Measurements from ENCODE around the gene FGD4. TPM values are rescaled to one million over a fixed set of nuclear protein-coding genes. Genes with fewer than 3 reads are reported as not detected.
A peak's percentile ranks its signal among the peaks of the same experiment; 100 is the strongest.

The FGD4 gene
- total and polyA plus RNA-seq, 4 donors: 4.8 to 64.6 (median 24.2) TPM

DNA sequence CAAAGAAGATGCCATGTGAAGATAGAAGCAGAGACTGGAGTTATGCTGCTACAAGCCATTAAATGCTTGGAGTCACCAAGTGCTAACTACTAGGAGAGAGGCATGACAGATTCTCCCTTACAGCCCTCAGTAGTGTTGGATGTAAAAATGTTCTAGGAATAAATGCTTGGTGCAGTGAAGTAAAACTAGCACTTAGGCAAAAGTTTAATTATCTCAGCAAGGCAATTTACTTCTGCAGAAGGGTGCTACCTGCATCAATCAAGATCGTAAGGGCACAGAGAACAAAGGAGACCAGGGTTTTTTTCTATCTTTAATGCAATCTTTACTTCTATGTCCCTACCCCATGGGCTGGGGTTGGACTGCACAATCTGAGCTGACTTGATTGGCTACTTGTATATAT is 270.2 kb downstream of the FGD4 start:
- Histone ChIP-seq H3K9me3 (ENCODE audit: control insufficient read depth in 4 of 4, insufficient read depth in 3 of 4, low read length in 3 of 4) (peaks cover 0 to 2% (median 0%) of the 10 kb centered on the region in 4 donors), H3K27me3 (ENCODE audit: control insufficient read depth in 3 of 3, insufficient read depth in 3 of 3, low read length in 2 of 3) (no peaks in the 10 kb centered on the region), H3K9ac (ENCODE audit: insufficient read depth in 1 of 2, low read length in 2 of 2) (no peak overlapping the region), H3K36me3 (ENCODE audit: control insufficient read depth in 4 of 4, insufficient read depth in 4 of 4, low read length in 4 of 4) (no peaks in the 10 kb centered on the region), H3K4me1 (ENCODE audit: control insufficient read depth in 5 of 5, insufficient read depth in 5 of 5, low read length in 5 of 5) (peaks cover 0 to 10% (median 0%) of the 10 kb centered on the region in 5 donors), H3K4me3 (no peak overlapping the region), H3K27ac (ENCODE audit: low read depth in 1 of 2, low read length in 1 of 2) (no peak overlapping the region)
- ATAC-seq (ENCODE audit: insufficient read depth, low FRiP score) (no peak), DNase-seq (no peak)
- TF ChIP-seq, protein P1, sequence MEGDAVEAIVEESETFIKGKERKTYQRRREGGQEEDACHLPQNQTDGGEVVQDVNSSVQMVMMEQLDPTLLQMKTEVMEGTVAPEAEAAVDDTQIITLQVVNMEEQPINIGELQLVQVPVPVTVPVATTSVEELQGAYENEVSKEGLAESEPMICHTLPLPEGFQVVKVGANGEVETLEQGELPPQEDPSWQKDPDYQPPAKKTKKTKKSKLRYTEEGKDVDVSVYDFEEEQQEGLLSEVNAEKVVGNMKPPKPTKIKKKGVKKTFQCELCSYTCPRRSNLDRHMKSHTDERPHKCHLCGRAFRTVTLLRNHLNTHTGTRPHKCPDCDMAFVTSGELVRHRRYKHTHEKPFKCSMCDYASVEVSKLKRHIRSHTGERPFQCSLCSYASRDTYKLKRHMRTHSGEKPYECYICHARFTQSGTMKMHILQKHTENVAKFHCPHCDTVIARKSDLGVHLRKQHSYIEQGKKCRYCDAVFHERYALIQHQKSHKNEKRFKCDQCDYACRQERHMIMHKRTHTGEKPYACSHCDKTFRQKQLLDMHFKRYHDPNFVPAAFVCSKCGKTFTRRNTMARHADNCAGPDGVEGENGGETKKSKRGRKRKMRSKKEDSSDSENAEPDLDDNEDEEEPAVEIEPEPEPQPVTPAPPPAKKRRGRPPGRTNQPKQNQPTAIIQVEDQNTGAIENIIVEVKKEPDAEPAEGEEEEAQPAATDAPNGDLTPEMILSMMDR (IDR thresholded peaks at IDR 0.05; ENCODE audit: control extremely low read depth, extremely low read depth): no peak
- 98 to 100% methylated on average over 1 of the region's 1 CpG for WGBS, 2 donors

DNA sequence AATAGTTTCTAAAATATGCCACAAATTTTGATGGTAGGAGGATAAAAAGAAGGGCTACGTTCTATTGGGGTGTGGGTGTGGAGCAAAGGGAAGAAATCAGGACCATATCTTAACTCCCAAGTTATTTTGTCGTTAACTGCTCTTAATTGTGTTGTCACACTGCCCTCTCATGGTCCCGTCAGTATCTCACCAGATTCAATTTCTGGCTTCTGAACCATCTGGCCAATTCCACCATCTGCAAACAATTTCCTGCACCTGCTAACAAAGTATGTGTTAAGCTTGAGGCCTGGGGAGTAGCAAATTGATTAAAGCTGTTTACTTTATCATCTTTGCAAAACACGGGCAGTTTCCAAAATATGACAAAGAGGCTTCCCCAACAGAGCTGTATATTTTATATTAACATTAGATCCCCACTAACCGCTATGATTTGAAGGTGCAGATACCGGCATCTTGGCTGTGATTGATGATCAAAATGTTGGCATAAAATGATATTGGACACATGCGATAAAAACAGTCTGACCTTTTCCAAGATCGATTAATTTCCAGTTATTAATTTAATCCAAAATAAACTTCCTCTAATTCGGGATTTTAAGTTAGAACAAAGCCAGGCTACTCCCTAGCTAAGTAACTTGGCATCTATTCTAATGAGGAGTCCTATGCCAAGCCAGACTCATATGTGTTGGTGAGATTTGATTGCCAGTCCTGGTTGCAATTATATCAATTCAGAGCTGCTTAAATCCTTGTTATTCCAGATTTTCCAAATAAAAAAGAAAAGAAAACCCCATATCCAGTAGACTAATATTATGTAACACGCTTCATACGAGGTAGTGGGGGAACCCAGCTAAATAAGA is 272.8 kb downstream of the FGD4 start:
- Histone ChIP-seq H3K27me3 (ENCODE audit: control insufficient read depth in 3 of 3, insufficient read depth in 3 of 3, low read length in 2 of 3) (no peaks in the 10 kb centered on the region), H3K27ac (ENCODE audit: low read depth in 1 of 2, low read length in 1 of 2) (no peak overlapping the region), H3K4me1 (ENCODE audit: control insufficient read depth in 5 of 5, insufficient read depth in 5 of 5, low read length in 5 of 5) (peaks cover 0 to 10% (median 0%) of the 10 kb centered on the region in 5 donors), H3K4me3 (no peak overlapping the region), H3K36me3 (ENCODE audit: control insufficient read depth in 4 of 4, insufficient read depth in 4 of 4, low read length in 4 of 4) (no peaks in the 10 kb centered on the region), H3K9ac (ENCODE audit: insufficient read depth in 1 of 2, low read length in 2 of 2) (no peak overlapping the region), H3K9me3 (ENCODE audit: control insufficient read depth in 4 of 4, insufficient read depth in 3 of 4, low read length in 3 of 4) (peaks cover 0 to 2% (median 0%) of the 10 kb centered on the region in 4 donors)
- TF ChIP-seq, protein P1 (IDR thresholded peaks at IDR 0.05; ENCODE audit: control extremely low read depth, extremely low read depth): peak; percentile 54
- 40 to 45% methylated on average over 11 of the region's 11 CpGs for WGBS, 2 donors
- DNase-seq (peak; percentile 80 to 94 (median 92)), ATAC-seq (ENCODE audit: insufficient read depth, low FRiP score) (peak; percentile 19)

DNA sequence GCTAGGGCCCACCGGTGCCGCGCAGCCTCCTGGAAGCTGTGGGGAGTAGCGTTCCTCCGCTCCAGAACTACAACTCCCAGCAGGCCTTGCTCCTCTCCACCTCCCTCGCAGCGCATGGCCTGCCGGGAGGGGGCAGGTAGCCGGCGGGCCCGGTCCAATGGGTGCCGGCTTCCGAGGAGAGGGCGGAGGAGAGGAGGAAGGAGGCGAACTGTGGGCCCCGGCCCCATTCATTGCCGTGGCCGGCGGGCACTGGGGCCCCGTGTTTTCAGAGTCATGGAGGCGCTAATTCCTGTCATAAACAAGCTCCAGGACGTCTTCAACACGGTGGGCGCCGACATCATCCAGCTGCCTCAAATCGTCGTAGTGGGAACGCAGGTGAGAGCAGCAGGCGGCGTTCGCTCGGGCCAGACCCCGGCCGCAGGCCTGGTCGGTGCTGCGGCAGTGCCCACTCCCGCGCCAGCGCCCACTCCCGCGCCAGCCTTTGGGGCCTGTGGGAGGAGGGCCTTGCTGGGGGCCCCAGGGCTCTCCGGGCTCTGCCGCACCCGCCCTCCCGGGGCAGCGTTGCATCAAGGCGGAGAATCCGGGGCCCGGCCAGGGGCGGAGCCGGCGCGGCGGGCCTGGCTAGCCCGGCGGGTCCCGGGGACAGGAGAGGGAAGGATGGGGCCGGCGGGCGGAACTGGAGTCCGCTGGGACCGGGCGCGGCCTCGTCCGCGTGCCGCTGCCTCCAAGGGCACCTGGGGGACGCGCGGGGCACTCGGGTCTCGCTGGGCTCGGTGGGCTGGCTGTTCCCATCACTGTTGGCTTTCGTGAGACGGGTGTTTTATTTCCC is 279.9 kb downstream of the FGD4 start, which contains the start of gene DNM1L:
TSS of gene DNM1L (plus strand) at position 211 of the 829 bp plus-strand sequence. CDS start at position 274, 63 bp downstream.
- H3K4me1 ChIP-seq (ENCODE audit: control insufficient read depth in 5 of 5, insufficient read depth in 5 of 5, low read length in 5 of 5): peaks cover 3 to 12% (median 4%) of the 10 kb centered on the region in 5 donors
- TF ChIP-seq, protein P1 (IDR thresholded peaks at IDR 0.05; ENCODE audit: control extremely low read depth, extremely low read depth): peak; percentile 3
- H3K36me3 ChIP-seq (ENCODE audit: control insufficient read depth in 4 of 4, insufficient read depth in 4 of 4, low read length in 4 of 4): no peaks in the 10 kb centered on the region
- H3K9ac ChIP-seq (ENCODE audit: insufficient read depth in 1 of 2, low read length in 2 of 2): peak within 1 kb of the TSS; percentile 80 to 83
- DNase-seq (peak; percentile 97 to 98 (median 97)), ATAC-seq (ENCODE audit: insufficient read depth, low FRiP score) (peak; percentile 97)
- H3K27me3 ChIP-seq (ENCODE audit: control insufficient read depth in 3 of 3, insufficient read depth in 3 of 3, low read length in 2 of 3): no peaks in the 10 kb centered on the region
- H3K9me3 ChIP-seq (ENCODE audit: control insufficient read depth in 4 of 4, insufficient read depth in 3 of 4, low read length in 3 of 4): no peaks in the 10 kb centered on the region
- H3K27ac ChIP-seq (ENCODE audit: low read depth in 1 of 2, low read length in 1 of 2): peak within 1 kb of the TSS; percentile 97 to 98
- H3K4me3 ChIP-seq: peak within 1 kb of the TSS; percentile 88
- 0 to 1% methylated on average over 54 to 76 of the region's 76 CpGs for WGBS, 2 donors

Measured in lung (tissue), 12 donors.